HEK293 (cell line): ENCODE data around the gene ASF1A.

Experiments used
- CTCF ChIA-PET: fragments of 350-600 bp; formaldehyde crosslinking; extraction: SDS; loops from one replicate; lab custom pipeline; 2021; ENCODE audit warnings: antibody characterized with exemption; lab: Yijun Ruan, JAX
- POLR2A ChIA-PET: fragments of 300-600 bp; formaldehyde crosslinking; extraction: SDS; loops from one replicate; lab custom pipeline; 2020; ENCODE audit warnings: antibody characterized with exemption, inconsistent platforms; lab: Yijun Ruan, JAX
- H3K27ac ChIP-seq: fragments of 200-500 bp; sonication (Bioruptor generic); 2 replicates; pipeline ENCODE4 v1.5.1; 2014; ENCODE audit warnings: low read depth, low read length, control low read depth, inconsistent platforms; ENCODE audit errors: extremely low read depth
- H3K36me3 ChIP-seq, 2 experiments: fragments of 200-500 bp in 1 of 2; sonication (Bioruptor generic) in 1 of 2; 1 replicate in 1 of 2; 2 replicates in 1 of 2; pipeline ENCODE4 v1.5.1; 2014 to 2017; ENCODE audit warnings: inconsistent platforms in 2 of 2, low read length in 2 of 2; ENCODE audit not compliant: control insufficient read depth in 2 of 2, insufficient read depth in 1 of 2
- H3K4me1 ChIP-seq: fragments of 200-500 bp; sonication (Bioruptor generic); 2 replicates; pipeline ENCODE4 v1.5.1; 2014; ENCODE audit warnings: mild to moderate bottlenecking, low read length, inconsistent platforms; ENCODE audit not compliant: control insufficient read depth, insufficient read depth
- H3K4me3 ChIP-seq: 2 replicates; pipeline ENCODE4 v1.5.1; 2011; ENCODE audit warnings: low read depth, mild to moderate bottlenecking, control low read depth, low read length, moderate library complexity
- H3K9me3 ChIP-seq: fragments of 200-500 bp; sonication (Bioruptor generic); 2 replicates; pipeline ENCODE4 v1.5.1; 2014; ENCODE audit warnings: low read depth, low read length, inconsistent platforms; ENCODE audit not compliant: control insufficient read depth, insufficient read depth
- AEBP2 ChIP-seq: fragments of 450-650 bp; formaldehyde crosslinking; IDR thresholded peaks from 2 replicates; pipeline ENCODE4 v1.5.1; 2016; ENCODE audit warnings: missing biosample characterization, missing genetic modification characterization, borderline replicate concordance
- GLIS1 ChIP-seq: fragments of 450-650 bp; formaldehyde crosslinking; IDR thresholded peaks from 2 replicates; pipeline ENCODE4 v1.5.1; 2016; ENCODE audit warnings: missing biosample characterization, missing genetic modification characterization
- GLIS2 ChIP-seq: fragments of 450-650 bp; formaldehyde crosslinking; IDR thresholded peaks from 2 replicates; pipeline ENCODE4 v1.5.1; 2016; ENCODE audit warnings: missing biosample characterization, missing genetic modification characterization
- KLF8 ChIP-seq: fragments of 450-650 bp; formaldehyde crosslinking; IDR thresholded peaks from 2 replicates; pipeline ENCODE4 v1.5.1; 2016; ENCODE audit warnings: missing biosample characterization, missing genetic modification characterization
- RBAK ChIP-seq: fragments of 450-650 bp; formaldehyde crosslinking; IDR thresholded peaks from 2 replicates; pipeline ENCODE4 v1.5.1; 2016; ENCODE audit warnings: missing biosample characterization, missing genetic modification characterization
- SCRT2 ChIP-seq: fragments of 450-650 bp; formaldehyde crosslinking; IDR thresholded peaks from 2 replicates; pipeline ENCODE4 v1.5.1; 2016; ENCODE audit warnings: missing biosample characterization, missing genetic modification characterization
- YY1 ChIP-seq: fragments of 450-650 bp; formaldehyde crosslinking; IDR thresholded peaks from 2 replicates; pipeline ENCODE4 v1.5.1; 2018; ENCODE audit warnings: missing biosample characterization, missing genetic modification characterization
- ZEB2 ChIP-seq: fragments of 450-650 bp; formaldehyde crosslinking; IDR thresholded peaks from 2 replicates; pipeline ENCODE4 v1.5.1; 2016; ENCODE audit warnings: missing biosample characterization, missing genetic modification characterization
- ZNF112 ChIP-seq: fragments of 450-650 bp; formaldehyde crosslinking; IDR thresholded peaks from 2 replicates; pipeline ENCODE4 v1.5.0; 2017; ENCODE audit warnings: missing biosample characterization, missing genetic modification characterization
- ZNF266 ChIP-seq: fragments of 450-650 bp; formaldehyde crosslinking; IDR thresholded peaks from 2 replicates; pipeline ENCODE4 v1.5.1; 2016; ENCODE audit warnings: missing biosample characterization, missing genetic modification characterization, low read depth
- ZNF292 ChIP-seq: fragments of 450-650 bp; formaldehyde crosslinking; IDR thresholded peaks from 2 replicates; pipeline ENCODE4 v1.5.1; 2016; ENCODE audit warnings: low read depth, missing biosample characterization, missing genetic modification characterization, borderline replicate concordance
- ZNF341 ChIP-seq: fragments of 450-650 bp; formaldehyde crosslinking; IDR thresholded peaks from 2 replicates; pipeline ENCODE4; 2016; ENCODE audit warnings: low read depth, missing biosample characterization, missing genetic modification characterization
- ZNF473 ChIP-seq: fragments of 450-650 bp; formaldehyde crosslinking; IDR thresholded peaks from 2 replicates; pipeline ENCODE4 v1.5.1; 2017; ENCODE audit warnings: missing biosample characterization, missing genetic modification characterization
- ZNF488 ChIP-seq: fragments of 450-650 bp; formaldehyde crosslinking; IDR thresholded peaks from 2 replicates; pipeline ENCODE4 v1.5.1; 2016; ENCODE audit warnings: missing biosample characterization, missing genetic modification characterization
- ZNF513 ChIP-seq: fragments of 450-650 bp; IDR thresholded peaks from 2 replicates; pipeline ENCODE4 v1.5.1; 2018; ENCODE audit warnings: missing biosample characterization, missing genetic modification characterization
- ZNF530 ChIP-seq: fragments of 450-650 bp; formaldehyde crosslinking; IDR thresholded peaks from 2 replicates; pipeline ENCODE4 v1.5.1; 2016; ENCODE audit warnings: low read depth, missing biosample characterization, missing genetic modification characterization
- ZNF596 ChIP-seq: fragments of 450-650 bp; IDR thresholded peaks from 2 replicates; pipeline ENCODE4 v1.5.0; 2018; ENCODE audit warnings: missing biosample characterization, mild to moderate bottlenecking, missing genetic modification characterization, moderate library complexity
- TF ChIP-seq, protein P1 (sequence below): fragments of 450-650 bp; formaldehyde crosslinking; IDR thresholded peaks from 2 replicates; pipeline ENCODE4 v1.5.1; 2017; ENCODE audit warnings: missing biosample characterization, missing genetic modification characterization
- TF ChIP-seq, protein P2 (sequence below): fragments of 450-650 bp; formaldehyde crosslinking; IDR thresholded peaks from 2 replicates; pipeline ENCODE4 v1.5.1; 2016; ENCODE audit warnings: missing biosample characterization, missing genetic modification characterization, borderline replicate concordance
- TF ChIP-seq, protein P3 (sequence below): fragments of 450-650 bp; formaldehyde crosslinking; IDR thresholded peaks from 2 replicates; pipeline ENCODE4 v1.5.1; 2016; ENCODE audit warnings: missing biosample characterization, missing genetic modification characterization

Gene ASF1A

DNA sequence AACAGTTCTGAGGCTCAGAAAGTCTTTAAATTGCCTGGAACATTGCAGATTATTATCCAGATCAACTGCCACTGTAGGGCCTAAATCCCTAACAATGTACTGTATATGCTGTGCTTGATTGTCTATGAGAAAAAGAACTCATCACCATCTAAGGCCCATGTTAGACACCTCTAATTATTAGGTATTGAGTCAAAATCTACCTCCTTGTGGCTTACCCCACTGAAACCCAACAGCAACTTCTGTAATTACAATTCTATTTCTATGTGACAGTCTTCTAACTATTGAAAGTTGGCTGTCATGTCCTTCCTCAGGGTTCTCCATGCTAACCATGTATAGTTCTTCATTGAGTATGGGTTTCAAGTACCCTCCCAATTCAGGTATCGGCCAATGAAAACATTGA lies 27.1 kb downstream of the ASF1A start (continued):
- TF ChIP-seq AEBP2 = no peak
- TF ChIP-seq, protein P1, sequence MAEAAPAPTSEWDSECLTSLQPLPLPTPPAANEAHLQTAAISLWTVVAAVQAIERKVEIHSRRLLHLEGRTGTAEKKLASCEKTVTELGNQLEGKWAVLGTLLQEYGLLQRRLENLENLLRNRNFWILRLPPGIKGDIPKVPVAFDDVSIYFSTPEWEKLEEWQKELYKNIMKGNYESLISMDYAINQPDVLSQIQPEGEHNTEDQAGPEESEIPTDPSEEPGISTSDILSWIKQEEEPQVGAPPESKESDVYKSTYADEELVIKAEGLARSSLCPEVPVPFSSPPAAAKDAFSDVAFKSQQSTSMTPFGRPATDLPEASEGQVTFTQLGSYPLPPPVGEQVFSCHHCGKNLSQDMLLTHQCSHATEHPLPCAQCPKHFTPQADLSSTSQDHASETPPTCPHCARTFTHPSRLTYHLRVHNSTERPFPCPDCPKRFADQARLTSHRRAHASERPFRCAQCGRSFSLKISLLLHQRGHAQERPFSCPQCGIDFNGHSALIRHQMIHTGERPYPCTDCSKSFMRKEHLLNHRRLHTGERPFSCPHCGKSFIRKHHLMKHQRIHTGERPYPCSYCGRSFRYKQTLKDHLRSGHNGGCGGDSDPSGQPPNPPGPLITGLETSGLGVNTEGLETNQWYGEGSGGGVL (tag by site-specific recombination) = no peak
- TF ChIP-seq ZNF596 (tag by site-specific recombination) = no peak
- no peak for TF ChIP-seq SCRT2

- no peak for TF ChIP-seq ZNF473 (tag by site-specific recombination)
- TF ChIP-seq, protein P2, sequence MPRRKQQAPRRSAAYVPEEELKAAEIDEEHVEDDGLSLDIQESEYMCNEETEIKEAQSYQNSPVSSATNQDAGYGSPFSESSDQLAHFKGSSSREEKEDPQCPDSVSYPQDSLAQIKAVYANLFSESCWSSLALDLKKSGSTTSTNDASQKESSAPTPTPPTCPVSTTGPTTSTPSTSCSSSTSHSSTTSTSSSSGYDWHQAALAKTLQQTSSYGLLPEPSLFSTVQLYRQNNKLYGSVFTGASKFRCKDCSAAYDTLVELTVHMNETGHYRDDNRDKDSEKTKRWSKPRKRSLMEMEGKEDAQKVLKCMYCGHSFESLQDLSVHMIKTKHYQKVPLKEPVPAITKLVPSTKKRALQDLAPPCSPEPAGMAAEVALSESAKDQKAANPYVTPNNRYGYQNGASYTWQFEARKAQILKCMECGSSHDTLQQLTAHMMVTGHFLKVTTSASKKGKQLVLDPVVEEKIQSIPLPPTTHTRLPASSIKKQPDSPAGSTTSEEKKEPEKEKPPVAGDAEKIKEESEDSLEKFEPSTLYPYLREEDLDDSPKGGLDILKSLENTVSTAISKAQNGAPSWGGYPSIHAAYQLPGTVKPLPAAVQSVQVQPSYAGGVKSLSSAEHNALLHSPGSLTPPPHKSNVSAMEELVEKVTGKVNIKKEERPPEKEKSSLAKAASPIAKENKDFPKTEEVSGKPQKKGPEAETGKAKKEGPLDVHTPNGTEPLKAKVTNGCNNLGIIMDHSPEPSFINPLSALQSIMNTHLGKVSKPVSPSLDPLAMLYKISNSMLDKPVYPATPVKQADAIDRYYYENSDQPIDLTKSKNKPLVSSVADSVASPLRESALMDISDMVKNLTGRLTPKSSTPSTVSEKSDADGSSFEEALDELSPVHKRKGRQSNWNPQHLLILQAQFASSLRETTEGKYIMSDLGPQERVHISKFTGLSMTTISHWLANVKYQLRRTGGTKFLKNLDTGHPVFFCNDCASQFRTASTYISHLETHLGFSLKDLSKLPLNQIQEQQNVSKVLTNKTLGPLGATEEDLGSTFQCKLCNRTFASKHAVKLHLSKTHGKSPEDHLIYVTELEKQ (tag by site-specific recombination) = no peak
- no peak for TF ChIP-seq KLF8 (tag by site-specific recombination)
- no peak for TF ChIP-seq ZNF488 (tag by site-specific recombination)
- TF ChIP-seq, all 188 proteins: peak for 0
- H3K4me3 ChIP-seq = no peak overlapping the region
- peaks cover 24 to 94% of the 10 kb centered on the region in 2 experiments for H3K36me3 ChIP-seq
- CTCF ChIA-PET = interaction anchor here (0.6 kb wide), 1 partner anchor 174 kb away, joined by 3 read pairs; no protein-coding TSS in a partner anchor
- H3K27ac ChIP-seq = no peak overlapping the region
- H3K9me3 ChIP-seq = no peaks in the 10 kb centered on the region
- POLR2A ChIA-PET = interaction anchor here (0.7 to 1.3 kb wide), 3 partner anchors 10 to 20 kb away, joined by 3 to 10 read pairs (median 3); no protein-coding TSS in a partner anchor
- H3K4me1 ChIP-seq = no peaks in the 10 kb centered on the region
Measured at GRCh38 chr6:118923035-118923434, 29.1 kb downstream of the ASF1A start.

- ChIA-PET POLR2A (no interaction called here), CTCF (interaction anchor here (0.7 kb wide), 1 partner anchor 144 kb away, joined by 3 read pairs; no protein-coding TSS in a partner anchor)
- Histone ChIP-seq H3K4me1 (peaks cover 4% of the 10 kb centered on the region; the same call in 1 of the 2 replicates), H3K9me3 (no peaks in the 10 kb centered on the region), H3K4me3 (no peak overlapping the region), H3K27ac (no peak overlapping the region), H3K36me3 (peaks cover 21 to 59% of the 10 kb centered on the region in 2 experiments)
- TF ChIP-seq ZNF513 (tag by site-specific recombination) (no peak), ZNF112 (no peak), ZEB2 (tag by site-specific recombination) (no peak), ZNF530 (tag by site-specific recombination) (no peak), ZNF266 (no peak), YY1 (tag by site-specific recombination) (no peak), GLIS1 (tag by site-specific recombination) (no peak), RBAK (no peak), ZNF292 (no peak), GLIS2 (tag by site-specific recombination) (no peak), ZNF341 (tag by site-specific recombination) (no peak)
- TF ChIP-seq, protein P3, sequence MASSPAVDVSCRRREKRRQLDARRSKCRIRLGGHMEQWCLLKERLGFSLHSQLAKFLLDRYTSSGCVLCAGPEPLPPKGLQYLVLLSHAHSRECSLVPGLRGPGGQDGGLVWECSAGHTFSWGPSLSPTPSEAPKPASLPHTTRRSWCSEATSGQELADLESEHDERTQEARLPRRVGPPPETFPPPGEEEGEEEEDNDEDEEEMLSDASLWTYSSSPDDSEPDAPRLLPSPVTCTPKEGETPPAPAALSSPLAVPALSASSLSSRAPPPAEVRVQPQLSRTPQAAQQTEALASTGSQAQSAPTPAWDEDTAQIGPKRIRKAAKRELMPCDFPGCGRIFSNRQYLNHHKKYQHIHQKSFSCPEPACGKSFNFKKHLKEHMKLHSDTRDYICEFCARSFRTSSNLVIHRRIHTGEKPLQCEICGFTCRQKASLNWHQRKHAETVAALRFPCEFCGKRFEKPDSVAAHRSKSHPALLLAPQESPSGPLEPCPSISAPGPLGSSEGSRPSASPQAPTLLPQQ (tag by site-specific recombination) = no peak
- TF ChIP-seq, protein P1 (tag by site-specific recombination) = no peak
Measured at GRCh38 chr6:118930680-118931079, 36.7 kb downstream of the ASF1A start.
